Liver (tissue), 9 donors: ENCODE results near the gene ZBTB21. TPM values are rescaled to one million over a fixed set of nuclear protein-coding genes. Genes with fewer than 3 reads are reported as not detected.

Experiments used
- DNase-seq: peaks from one replicate; pipeline ENCODE4 v3.0.0-alpha.2; 2017; ENCODE audit warnings: low spot score
- H3K27ac ChIP-seq, 2 donors: one replicate each; pipeline ENCODE4 v1.7.0; 2013; ENCODE audit warnings: inconsistent platforms in 2 of 2, low read length in 2 of 2, control low read depth in 1 of 2, low read depth in 1 of 2, mild to moderate bottlenecking in 1 of 2
- H3K27me3 ChIP-seq, 4 donors: one replicate each; pipeline versions ENCODE4 v1.6.1 to v1.7.0; 2013; ENCODE audit warnings: low read length in 3 of 4, inconsistent platforms in 1 of 4, mild to moderate bottlenecking in 1 of 4, moderate library complexity in 1 of 4; ENCODE audit not compliant: control insufficient read depth in 4 of 4, insufficient read depth in 4 of 4
- H3K36me3 ChIP-seq, 4 donors: one replicate each; pipeline versions ENCODE4 v1.6.1 to v1.7.0; 2013; ENCODE audit warnings: low read length in 3 of 4, mild to moderate bottlenecking in 3 of 4, low read depth in 1 of 4, moderate library complexity in 1 of 4; ENCODE audit not compliant: control insufficient read depth in 4 of 4, insufficient read depth in 3 of 4
- H3K4me1 ChIP-seq, 4 donors: one replicate each; pipeline versions ENCODE4 v1.6.1 to v1.7.0; 2013; ENCODE audit warnings: low read length in 3 of 4, mild to moderate bottlenecking in 3 of 4, moderate library complexity in 1 of 4; ENCODE audit not compliant: control insufficient read depth in 4 of 4, insufficient read depth in 4 of 4
- H3K4me3 ChIP-seq, 3 donors: one replicate each; pipeline versions ENCODE4 v1.6.1 to v1.7.0; 2013; ENCODE audit warnings: low read length in 3 of 3, control low read depth in 1 of 3, low read depth in 1 of 3, mild to moderate bottlenecking in 1 of 3
- H3K9ac ChIP-seq, 2 donors: one replicate each; pipeline ENCODE4 v1.7.0; 2013; ENCODE audit warnings: low read length in 2 of 2, mild to moderate bottlenecking in 2 of 2, moderate library complexity in 2 of 2, control low read depth in 1 of 2, low read depth in 1 of 2
- H3K9me3 ChIP-seq, 4 donors: one replicate each; pipeline versions ENCODE4 v1.6.1 to v1.7.0; 2013; ENCODE audit warnings: low read length in 3 of 4; ENCODE audit not compliant: control insufficient read depth in 4 of 4
- ATF3 ChIP-seq: IDR thresholded peaks from 2 replicates; pipeline ENCODE4 v1.6.1; 2016; ENCODE audit warnings: antibody characterized with exemption
- EGR1 ChIP-seq, 2 donors: IDR thresholded peaks; 2 replicates each; pipeline ENCODE4 v1.6.1; 2016 to 2018; ENCODE audit warnings: antibody characterized with exemption in 2 of 2, low read depth in 2 of 2
- FOXA1 ChIP-seq: IDR thresholded peaks from 2 replicates; pipeline ENCODE4 v1.6.1; 2016; ENCODE audit warnings: antibody characterized with exemption
- FOXA2 ChIP-seq: IDR thresholded peaks from 2 replicates; pipeline ENCODE4 v1.6.1; 2016; ENCODE audit warnings: antibody characterized with exemption
- GABPA ChIP-seq, 2 donors: IDR thresholded peaks in 1 of 2; conservative IDR thresholded peaks in 1 of 2; 2 replicates each; pipeline ENCODE4 v1.6.1; 2016; ENCODE audit warnings: antibody characterized with exemption in 2 of 2, mild to moderate bottlenecking in 1 of 2, moderate library complexity in 1 of 2
- HNF4A ChIP-seq, 2 donors: conservative IDR thresholded peaks; 2 replicates each; pipeline ENCODE4 v1.6.1; 2016; ENCODE audit warnings: antibody characterized with exemption in 2 of 2, mild to moderate bottlenecking in 2 of 2
- HNF4G ChIP-seq: IDR thresholded peaks from 2 replicates; pipeline ENCODE4 v1.6.1; 2016; ENCODE audit warnings: antibody characterized with exemption
- JUND ChIP-seq, 2 donors: IDR thresholded peaks; 2 replicates each; pipeline ENCODE4 v1.6.1; 2016; ENCODE audit warnings: antibody characterized with exemption in 2 of 2
- MAX ChIP-seq: IDR thresholded peaks from 2 replicates; pipeline ENCODE4 v1.6.1; 2016; ENCODE audit warnings: antibody characterized with exemption
- NR2F2 ChIP-seq: IDR thresholded peaks from 2 replicates; pipeline ENCODE4 v1.6.1; 2016; ENCODE audit warnings: antibody characterized with exemption
- RAD21 ChIP-seq, 2 donors: IDR thresholded peaks; 2 replicates each; pipeline ENCODE4 v1.6.1; 2016; ENCODE audit warnings: antibody characterized with exemption in 2 of 2, mild to moderate bottlenecking in 2 of 2
- REST ChIP-seq: IDR thresholded peaks from 2 replicates; pipeline ENCODE4 v1.6.1; 2016; ENCODE audit warnings: antibody characterized with exemption, mild to moderate bottlenecking
- RXRA ChIP-seq, 2 donors: IDR thresholded peaks; 2 replicates each; pipeline ENCODE4 v1.6.1; 2017 to 2018; ENCODE audit warnings: antibody characterized with exemption in 2 of 2, mild to moderate bottlenecking in 1 of 2
- SP1 ChIP-seq: IDR thresholded peaks from 2 replicates; pipeline ENCODE4 v1.6.1; 2018; ENCODE audit warnings: antibody characterized with exemption, mild to moderate bottlenecking
- TAF1 ChIP-seq: conservative IDR thresholded peaks from 2 replicates; pipeline ENCODE4 v1.6.1; 2016; ENCODE audit warnings: antibody characterized with exemption, mild to moderate bottlenecking
- YY1 ChIP-seq: IDR thresholded peaks from 2 replicates; pipeline ENCODE4 v1.6.1; 2016; ENCODE audit warnings: antibody characterized with exemption, mild to moderate bottlenecking
- ZBTB33 ChIP-seq: IDR thresholded peaks from 2 replicates; pipeline ENCODE4 v1.6.1; 2016; ENCODE audit warnings: antibody characterized with exemption
- WGBS: extraction: QIAGEN DNeasy Blood & Tissue Kit; methylation state at CpG from one replicate; pipeline ENCODE4 v1.1.7; 2013; 5-methylcytosine and 5-hydroxymethylcytosine counted together
- polyA plus RNA-seq, 2 donors: library from polyadenylated mRNA; stranded (reverse) in 1 of 2; unstranded in 1 of 2; fragments of 200-250 nt in 1 of 2; fragments of >200 nt in 1 of 2; fragmentation: Nextera tagmentation in 1 of 2; extraction: Ambion mirVana in 1 of 2; gene quantifications; one replicate each; pipeline versions ENCODE4 v1.2.1 to v1.2.3, GENCODE V29; 2013 to 2015
- total RNA-seq, 2 donors: library from RNA; depleted of rRNA; stranded (reverse); fragments of >200 nt; gene quantifications; one replicate each; pipeline ENCODE4 v1.2.3, GENCODE V29; 2014
- donor health status: healthy.
- donor health status: healthy.
- donor health status: healthy.
- donor health status: healthy.
- donor health status: healthy.

The ZBTB21 gene
- total and polyA plus RNA-seq, 4 donors: 3.1 to 14.1 (median 4.0) TPM

- peaks cover 0 to 6% (median 0%) of the 10 kb centered on the region in 4 donors for H3K9me3 ChIP-seq
- no peaks in the 10 kb centered on the region for H3K36me3 ChIP-seq
- no peak overlapping the region for H3K4me3 ChIP-seq
- H3K27me3 ChIP-seq: no peaks in the 10 kb centered on the region
- no peak overlapping the region for H3K9ac ChIP-seq
- H3K27ac ChIP-seq: no peak overlapping the region
- no peak for DNase-seq
- TF ChIP-seq FOXA2 (no peak), HNF4G (no peak), ZBTB33 (no peak), JUND (IDR thresholded peaks at IDR 0.05) (no peak), HNF4A (conservative IDR thresholded peaks at IDR 0.05) (no peak), YY1 (no peak), RAD21 (IDR thresholded peaks at IDR 0.05) (no peak), REST (no peak), RXRA (IDR thresholded peaks at IDR 0.05) (no peak), MAX (no peak)
- H3K4me1 ChIP-seq: no peaks in the 10 kb centered on the region
These were observed 29.6 kb downstream of the ZBTB21 start for GRCh38 chr21:41980561-41980960.

- DNase-seq: peak; percentile 2
- no peak overlapping the region for H3K9ac ChIP-seq
- no peaks in the 10 kb centered on the region for H3K36me3 ChIP-seq
- H3K4me1 ChIP-seq: no peaks in the 10 kb centered on the region
- no peaks in the 10 kb centered on the region for H3K27me3 ChIP-seq
- peaks cover 0 to 6% (median 0%) of the 10 kb centered on the region in 4 donors for H3K9me3 ChIP-seq
- H3K27ac ChIP-seq: no peak overlapping the region
- WGBS: 91% methylated on average over 7 of the region's 7 CpGs
- no peak overlapping the region for H3K4me3 ChIP-seq
- TF ChIP-seq MAX (no peak), RXRA (IDR thresholded peaks at IDR 0.05) (no peak), HNF4G (no peak), FOXA2 (no peak), HNF4A (conservative IDR thresholded peaks at IDR 0.05) (no peak), RAD21 (IDR thresholded peaks at IDR 0.05) (no peak), ZBTB33 (no peak), FOXA1 (no peak), TAF1 (no peak), REST (no peak), GABPA (IDR thresholded peaks at IDR 0.05 in 1 of 2, conservative IDR thresholded peaks at IDR 0.05 in 1 of 2) (no peak), NR2F2 (no peak), SP1 (no peak), EGR1 (IDR thresholded peaks at IDR 0.05; ENCODE audit: low read depth in 2 of 2) (no peak), YY1 (no peak), ATF3 (no peak)
These were observed 30.3 kb downstream of the ZBTB21 start for GRCh38 chr21:41979751-41980369.
